ENCODE measurements around the gene KCNG2. TPM values are rescaled to one million over a fixed set of nuclear protein-coding genes. Genes with fewer than 3 reads are reported as not detected.

The KCNG2 gene
- total RNA-seq, 1 donor from 2014 or later = not detected

- Mint-ChIP-seq H3K9me3 (no peaks in the 10 kb centered on the region), H3K4me1 (peaks cover 25% of the 10 kb centered on the region), H3K27ac (peak overlapping the region; percentile 43), H3K27me3 (no peaks in the 10 kb centered on the region), H3K36me3 (ENCODE audit: low read depth) (peaks cover 34% of the 10 kb centered on the region), H3K4me3 (peak overlapping the region; percentile 24)
- intact Hi-C loops (cut with micrococcal nuclease) = no loop called here
- DNase-seq = peak; percentile 72
Measured at GRCh38 chr18:79944126-79944731, 146.5 kb downstream of the KCNG2 start.

GRCh38 chr18:79944746-79945117 is 147.0 kb downstream of the KCNG2 start:
- peaks cover 31% of the 10 kb centered on the region for H3K36me3 Mint-ChIP-seq (ENCODE audit: low read depth)

GRCh38 chr18:79945118-79946042 is 147.6 kb downstream of the KCNG2 start:
- no peak overlapping the region for H3K27ac Mint-ChIP-seq
- H3K27me3 Mint-ChIP-seq = no peaks in the 10 kb centered on the region
- intact Hi-C loops (cut with micrococcal nuclease) = no loop called here
- H3K4me3 Mint-ChIP-seq = no peak overlapping the region
- DNase-seq = no peak
- peaks cover 29% of the 10 kb centered on the region for H3K36me3 Mint-ChIP-seq (ENCODE audit: low read depth)
- H3K9me3 Mint-ChIP-seq = no peaks in the 10 kb centered on the region
- peaks cover 34% of the 10 kb centered on the region for H3K4me1 Mint-ChIP-seq

More at GRCh38 chr18:79944746-79945117, 147.0 kb downstream of the KCNG2 start:
- no peaks in the 10 kb centered on the region for H3K27me3 Mint-ChIP-seq
- peak overlapping the region; percentile 24 for H3K4me3 Mint-ChIP-seq
- no peak for DNase-seq
- H3K9me3 Mint-ChIP-seq = no peaks in the 10 kb centered on the region
- intact Hi-C loops (cut with micrococcal nuclease) = no loop called here
- peaks cover 29% of the 10 kb centered on the region for H3K4me1 Mint-ChIP-seq
- H3K27ac Mint-ChIP-seq = peak overlapping the region; percentile 43

GRCh38 chr18:79947054-79947755 is 149.5 kb downstream of the KCNG2 start:
- no peak overlapping the region for H3K4me3 Mint-ChIP-seq
- H3K36me3 Mint-ChIP-seq (ENCODE audit: low read depth) = peaks cover 23% of the 10 kb centered on the region
- no peak for DNase-seq
- no peak overlapping the region for H3K27ac Mint-ChIP-seq
- no peaks in the 10 kb centered on the region for H3K9me3 Mint-ChIP-seq
- H3K27me3 Mint-ChIP-seq = no peaks in the 10 kb centered on the region
- intact Hi-C loops (cut with micrococcal nuclease) = no loop called here
- H3K4me1 Mint-ChIP-seq = peaks cover 37% of the 10 kb centered on the region

GRCh38 chr18:79947881-79948610 is 150.3 kb downstream of the KCNG2 start:
- H3K4me3 Mint-ChIP-seq = no peak overlapping the region
- H3K27me3 Mint-ChIP-seq = no peaks in the 10 kb centered on the region
- intact Hi-C loops (cut with micrococcal nuclease) = no loop called here
- peaks cover 16% of the 10 kb centered on the region for H3K36me3 Mint-ChIP-seq (ENCODE audit: low read depth)
- no peak overlapping the region for H3K27ac Mint-ChIP-seq
- no peak for DNase-seq
- H3K9me3 Mint-ChIP-seq = no peaks in the 10 kb centered on the region
- H3K4me1 Mint-ChIP-seq = peaks cover 37% of the 10 kb centered on the region

GRCh38 chr18:79948719-79949411 is 151.1 kb downstream of the KCNG2 start:
- intact Hi-C loops (cut with micrococcal nuclease) = no loop called here
- Mint-ChIP-seq H3K4me3 (peak overlapping the region; percentile 51), H3K27ac (no peak overlapping the region), H3K27me3 (no peaks in the 10 kb centered on the region), H3K4me1 (peaks cover 37% of the 10 kb centered on the region), H3K36me3 (ENCODE audit: low read depth) (peaks cover 16% of the 10 kb centered on the region), H3K9me3 (no peaks in the 10 kb centered on the region)
- no peak for DNase-seq

Other genes starting within 250 kb of the KCNG2 start
- gene CTDP1, start 118.1 kb upstream of the KCNG2 start, total RNA-seq = 41.2 and 45.5 TPM in 2 replicates
- gene SLC66A2, start 153.7 kb downstream of the KCNG2 start, total RNA-seq = 45.6 and 46.5 TPM in 2 replicates
- 6.8 and 8.1 TPM in 2 replicates for gene HSBP1L1, start 166.7 kb downstream of the KCNG2 start, total RNA-seq
- 198 and 210 TPM in 2 replicates for gene TXNL4A, start 190.6 kb downstream of the KCNG2 start, total RNA-seq
- gene RBFA, start 236.5 kb downstream of the KCNG2 start, total RNA-seq = 46.0 and 49.9 TPM in 2 replicates